GM12878 (cell line): ENCODE measurements around the gene CPLX1. TPM values are rescaled to one million over a fixed set of nuclear protein-coding genes. Genes with fewer than 3 reads are reported as not detected.
A peak's percentile ranks its signal among the peaks of the same experiment; 100 is the strongest.

ENCODE experiments used
- ATAC-seq: fragments of 200-7000 bp; cut with Tn5 transposase; 3 replicates; pipeline ENCODE4 v1.9.1; 2020; ENCODE audit warnings: mild to moderate bottlenecking, moderate library complexity
- BruUV-seq: library from RNA; stranded (reverse); fragments of 400-500 nt; replicated peaks from 2 replicates; lab custom pipeline; 2021; lab: Mats Ljungman, UMichigan
- CTCF ChIA-PET: fragments of 300-600 bp; sonication (Branson Sonifier 250); formaldehyde crosslinking; extraction: SDS; loops from one replicate; lab custom pipeline; 2021; ENCODE audit warnings: inconsistent platforms; lab: Yijun Ruan, JAX
- POLR2A ChIA-PET: fragments of 350-600 bp; formaldehyde crosslinking; extraction: SDS; loops from one replicate; lab custom pipeline; 2021; ENCODE audit warnings: inconsistent platforms; lab: Charles Lee
- RAD21 ChIA-PET: fragments of 300-600 bp; sonication (Branson Sonifier 250); formaldehyde crosslinking; loops from one replicate; lab custom pipeline; 2023; ENCODE audit warnings: antibody characterized with exemption; ENCODE audit not compliant: unreplicated experiment; lab: Charles Lee
- SMC1A ChIA-PET: fragments of 300-600 bp; sonication (Branson Sonifier 250); formaldehyde crosslinking; loops from one replicate; lab custom pipeline; 2023; ENCODE audit not compliant: unreplicated experiment, uncharacterized antibody; lab: Charles Lee
- DNase-seq: peaks from one replicate; pipeline ENCODE4 v3.0.0-alpha.2; 2011; ENCODE audit warnings: low read depth, low spot score
- FAIRE-seq: peaks from 3 replicates; lab custom pipeline; 2011; peaks lifted over from hg19 to GRCh38; lab: Jason Lieb, UNC
- H2AFZ ChIP-seq: 2 replicates; pipeline ENCODE4 v1.6.0; 2011; ENCODE audit warnings: low read depth, low read length, control low read depth; ENCODE audit not compliant: control insufficient read depth
- H3K27ac ChIP-seq: 2 replicates; pipeline ENCODE4 v1.5.1; 2011; ENCODE audit warnings: control low read depth; ENCODE audit not compliant: control insufficient read depth, insufficient read depth
- H3K27me3 ChIP-seq, 2 experiments: replicated peaks in 1 of 2; 2 replicates each; pipeline versions ENCODE4 v1.6.0 to v1.6.1; 2011; ENCODE audit warnings: low read length in 1 of 2; ENCODE audit not compliant: control insufficient read depth in 2 of 2, insufficient read depth in 2 of 2
- H3K36me3 ChIP-seq, 2 experiments: 2 replicates each; pipeline ENCODE4 v1.5.1; 2011; ENCODE audit warnings: low read length in 1 of 2; ENCODE audit not compliant: control insufficient read depth in 2 of 2, insufficient read depth in 2 of 2
- H3K4me1 ChIP-seq: 2 replicates; pipeline ENCODE4 v1.6.1; 2011; ENCODE audit warnings: mild to moderate bottlenecking, low read length, moderate library complexity, mixed read lengths; ENCODE audit not compliant: control insufficient read depth, insufficient read depth
- H3K4me2 ChIP-seq: 2 replicates; pipeline ENCODE4 v1.6.0; 2011; ENCODE audit warnings: control low read depth; ENCODE audit not compliant: control insufficient read depth, insufficient read depth
- H3K4me3 ChIP-seq: fragments of 200-600 bp; sonication (generic); 2 replicates; pipeline ENCODE4 v1.5.1; 2016
- H3K79me2 ChIP-seq: 2 replicates; pipeline ENCODE4 v1.6.0; 2011; ENCODE audit warnings: low read length; ENCODE audit not compliant: control insufficient read depth, insufficient read depth
- H3K9ac ChIP-seq: 2 replicates; pipeline ENCODE4 v1.8.0; 2011; ENCODE audit warnings: low read length, control low read depth, mixed read lengths; ENCODE audit not compliant: control insufficient read depth, insufficient read depth
- H3K9me3 ChIP-seq: replicated peaks from 3 replicates; pipeline ENCODE4 v1.5.1; 2011; ENCODE audit warnings: mild to moderate bottlenecking, low read length; ENCODE audit not compliant: control insufficient read depth, insufficient read depth
- H4K20me1 ChIP-seq: 2 replicates; pipeline ENCODE4 v1.6.0; 2011; ENCODE audit not compliant: control insufficient read depth, insufficient read depth
- EED ChIP-seq: sonication (generic); IDR thresholded peaks from 2 replicates; pipeline ENCODE4 v1.6.1; 2016; ENCODE audit warnings: antibody characterized with exemption, low read depth
- MYC ChIP-seq: IDR thresholded peaks from 2 replicates; pipeline ENCODE4 v1.6.1; 2011; ENCODE audit warnings: mild to moderate bottlenecking, low read length, moderate library complexity, inconsistent platforms; ENCODE audit not compliant: insufficient read depth, insufficient replicate concordance, insufficient read length, severe bottlenecking
- NFXL1 ChIP-seq: fragments of 450-650 bp; IDR thresholded peaks from 2 replicates; pipeline ENCODE4 v1.6.1; 2017; ENCODE audit warnings: antibody characterized with exemption, mild to moderate bottlenecking, borderline replicate concordance
- NFYA ChIP-seq: IDR thresholded peaks from 2 replicates; pipeline ENCODE4 v1.6.1; 2011; ENCODE audit warnings: low read depth, mild to moderate bottlenecking, low read length, improper control_type of control experiment, borderline replicate concordance
- NR2C2 ChIP-seq: IDR thresholded peaks from 2 replicates; pipeline ENCODE4 v1.6.1; 2011; ENCODE audit warnings: borderline replicate concordance, low read depth; ENCODE audit not compliant: control insufficient read depth, insufficient read length
- RELA ChIP-seq: fragments of 450-650 bp; IDR thresholded peaks from 2 replicates; pipeline ENCODE4 v1.8.0; 2014; ENCODE audit warnings: borderline replicate concordance; ENCODE audit not compliant: partially characterized antibody
- TCF3 ChIP-seq: IDR thresholded peaks from 2 replicates; pipeline ENCODE4 v1.6.1; 2012; ENCODE audit warnings: low read depth, mild to moderate bottlenecking, low read length, borderline replicate concordance; ENCODE audit not compliant: insufficient read depth
- YY1 ChIP-seq: IDR thresholded peaks from 2 replicates; pipeline ENCODE4 v1.6.1; 2011; ENCODE audit warnings: low read depth, mild to moderate bottlenecking, low read length
- WGBS: methylation state at CpG from one replicate; pipeline ENCODE4 v1.1.6; 2016; ENCODE audit warnings: low lambda C conversion rate; ENCODE audit not compliant: insufficient replicate concordance, insufficient coverage; ENCODE audit errors: missing lambda C conversion rate; 5-methylcytosine and 5-hydroxymethylcytosine counted together
- in situ Hi-C: fragments of 300-500 bp; cut with MboI; formaldehyde crosslinking; loops from 9 replicates; pipeline ENCODE4 v1.14.3; 2018; ENCODE audit warnings: mixed read lengths
- intact Hi-C: fragments of 100-400 bp; cut with micrococcal nuclease; formaldehyde crosslinking; loops from one replicate; pipeline ENCODE4 v1.14.2; 2022; ENCODE audit not compliant: unreplicated experiment
- polyA plus RNA-seq, 11 experiments: library from polyadenylated mRNA; depleted of rRNA in 4 of 11; unstranded in 6 of 11; stranded (reverse) in 5 of 11; fragments of >200 nt; fragmentation: Nextera tagmentation in 4 of 11; fragmentation: Illumina TruSeq in 1 of 11; extraction: Ambion mirVana in 4 of 11; extraction: Trizol in 1 of 11; gene quantifications; 1 replicate in 1 of 11; 2 replicates in 10 of 11; pipeline versions ENCODE4 v1.2.1 to v1.2.3, GENCODE V29; 2011 to 2016; ENCODE audit warnings: inconsistent platforms in 2 of 11, missing spikeins in 2 of 11, low read depth in 1 of 11
- total RNA-seq, 4 experiments: library from RNA; depleted of rRNA in 3 of 4; stranded (reverse); fragments of >200 nt in 3 of 4; fragmentation: Illumina TruSeq in 1 of 4; extraction: Trizol in 1 of 4; gene quantifications; 2 replicates each; pipeline versions ENCODE4 v1.2.1 to v1.2.3, GENCODE V29; 2013 to 2021
- TF ChIP-seq, protein P1 (sequence below): fragments of 450-650 bp; IDR thresholded peaks from 2 replicates; pipeline ENCODE4 v1.6.1; 2017; ENCODE audit warnings: mild to moderate bottlenecking, moderate library complexity

The CPLX1 gene
- total and polyA plus RNA-seq, 10 of the 15 experiments (the other 5 are each of a cell fraction or from before 2014, with no cell fraction given), result 0.04 to 1.2 (median 0.13) TPM; not detected in 5

DNA sequence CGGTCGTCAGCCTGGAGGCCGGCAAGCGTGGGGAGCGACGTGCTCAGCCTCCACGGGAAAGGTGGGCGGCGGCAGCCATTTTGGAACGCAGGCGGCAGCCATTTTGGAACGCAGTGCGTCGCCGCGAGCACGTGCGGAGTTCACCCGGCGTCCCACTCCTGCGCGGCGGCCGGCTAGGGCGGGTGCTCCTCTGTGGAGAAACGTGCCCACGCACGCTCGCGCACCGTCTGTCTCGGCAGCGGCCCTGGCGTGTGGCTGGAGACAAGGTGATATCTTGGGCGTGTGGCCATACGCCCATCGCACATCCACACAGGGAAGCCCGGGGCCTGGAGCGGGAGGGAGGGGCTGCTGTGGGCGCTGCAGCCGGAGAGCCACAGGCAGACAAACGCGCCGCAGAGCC is 21.1 kb downstream of the CPLX1 start:
- POLR2A ChIA-PET, result no interaction called here
- BruUV-seq, result no TSS peak
- Histone ChIP-seq H3K79me2 (no peaks in the 10 kb centered on the region), H2AFZ (no peak overlapping the region), H3K4me1 (no peaks in the 10 kb centered on the region), H3K4me2 (no peak overlapping the region), H3K4me3 (no peak overlapping the region), H3K27ac (no peak overlapping the region), H3K27me3 (no peaks in the 10 kb centered on the region), H4K20me1 (no peaks in the 10 kb centered on the region), H3K9me3 (peaks cover 2% of the 10 kb centered on the region; the same call in 2 of the 3 replicates), H3K36me3 (no peaks in the 10 kb centered on the region), H3K9ac (no peak overlapping the region)
- FAIRE-seq (no peak), DNase-seq (no peak), ATAC-seq (no peak)
- RAD21 ChIA-PET, result no interaction called here
- in situ Hi-C loops, result no loop called here
- 88% methylated on average over 33 of the region's 44 CpGs for WGBS
- TF ChIP-seq TCF3 (no peak), MYC (no peak), EED (no peak), NR2C2 (no peak), NFXL1 (no peak), RELA (no peak), NFYA (no peak), YY1 (peak; percentile 82)
- TF ChIP-seq, protein P1, sequence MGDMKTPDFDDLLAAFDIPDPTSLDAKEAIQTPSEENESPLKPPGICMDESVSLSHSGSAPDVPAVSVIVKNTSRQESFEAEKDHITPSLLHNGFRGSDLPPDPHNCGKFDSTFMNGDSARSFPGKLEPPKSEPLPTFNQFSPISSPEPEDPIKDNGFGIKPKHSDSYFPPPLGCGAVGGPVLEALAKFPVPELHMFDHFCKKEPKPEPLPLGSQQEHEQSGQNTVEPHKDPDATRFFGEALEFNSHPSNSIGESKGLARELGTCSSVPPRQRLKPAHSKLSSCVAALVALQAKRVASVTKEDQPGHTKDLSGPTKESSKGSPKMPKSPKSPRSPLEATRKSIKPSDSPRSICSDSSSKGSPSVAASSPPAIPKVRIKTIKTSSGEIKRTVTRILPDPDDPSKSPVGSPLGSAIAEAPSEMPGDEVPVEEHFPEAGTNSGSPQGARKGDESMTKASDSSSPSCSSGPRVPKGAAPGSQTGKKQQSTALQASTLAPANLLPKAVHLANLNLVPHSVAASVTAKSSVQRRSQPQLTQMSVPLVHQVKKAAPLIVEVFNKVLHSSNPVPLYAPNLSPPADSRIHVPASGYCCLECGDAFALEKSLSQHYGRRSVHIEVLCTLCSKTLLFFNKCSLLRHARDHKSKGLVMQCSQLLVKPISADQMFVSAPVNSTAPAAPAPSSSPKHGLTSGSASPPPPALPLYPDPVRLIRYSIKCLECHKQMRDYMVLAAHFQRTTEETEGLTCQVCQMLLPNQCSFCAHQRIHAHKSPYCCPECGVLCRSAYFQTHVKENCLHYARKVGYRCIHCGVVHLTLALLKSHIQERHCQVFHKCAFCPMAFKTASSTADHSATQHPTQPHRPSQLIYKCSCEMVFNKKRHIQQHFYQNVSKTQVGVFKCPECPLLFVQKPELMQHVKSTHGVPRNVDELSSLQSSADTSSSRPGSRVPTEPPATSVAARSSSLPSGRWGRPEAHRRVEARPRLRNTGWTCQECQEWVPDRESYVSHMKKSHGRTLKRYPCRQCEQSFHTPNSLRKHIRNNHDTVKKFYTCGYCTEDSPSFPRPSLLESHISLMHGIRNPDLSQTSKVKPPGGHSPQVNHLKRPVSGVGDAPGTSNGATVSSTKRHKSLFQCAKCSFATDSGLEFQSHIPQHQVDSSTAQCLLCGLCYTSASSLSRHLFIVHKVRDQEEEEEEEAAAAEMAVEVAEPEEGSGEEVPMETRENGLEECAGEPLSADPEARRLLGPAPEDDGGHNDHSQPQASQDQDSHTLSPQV, result no peak
- intact Hi-C loops, result no loop called here
- SMC1A ChIA-PET, result no interaction called here
- CTCF ChIA-PET, result no interaction called here
